NCI-H128 (cell line): ENCODE results near the gene TSSK3.
A peak's percentile ranks its signal among the peaks of the same experiment; 100 is the strongest.

Experiments
- DNase-seq: peaks from one replicate; lab custom pipeline; 2025; ENCODE audit not compliant: unreplicated experiment; lab: John Stamatoyannopoulos, UW

TSSK3 gene

DNA sequence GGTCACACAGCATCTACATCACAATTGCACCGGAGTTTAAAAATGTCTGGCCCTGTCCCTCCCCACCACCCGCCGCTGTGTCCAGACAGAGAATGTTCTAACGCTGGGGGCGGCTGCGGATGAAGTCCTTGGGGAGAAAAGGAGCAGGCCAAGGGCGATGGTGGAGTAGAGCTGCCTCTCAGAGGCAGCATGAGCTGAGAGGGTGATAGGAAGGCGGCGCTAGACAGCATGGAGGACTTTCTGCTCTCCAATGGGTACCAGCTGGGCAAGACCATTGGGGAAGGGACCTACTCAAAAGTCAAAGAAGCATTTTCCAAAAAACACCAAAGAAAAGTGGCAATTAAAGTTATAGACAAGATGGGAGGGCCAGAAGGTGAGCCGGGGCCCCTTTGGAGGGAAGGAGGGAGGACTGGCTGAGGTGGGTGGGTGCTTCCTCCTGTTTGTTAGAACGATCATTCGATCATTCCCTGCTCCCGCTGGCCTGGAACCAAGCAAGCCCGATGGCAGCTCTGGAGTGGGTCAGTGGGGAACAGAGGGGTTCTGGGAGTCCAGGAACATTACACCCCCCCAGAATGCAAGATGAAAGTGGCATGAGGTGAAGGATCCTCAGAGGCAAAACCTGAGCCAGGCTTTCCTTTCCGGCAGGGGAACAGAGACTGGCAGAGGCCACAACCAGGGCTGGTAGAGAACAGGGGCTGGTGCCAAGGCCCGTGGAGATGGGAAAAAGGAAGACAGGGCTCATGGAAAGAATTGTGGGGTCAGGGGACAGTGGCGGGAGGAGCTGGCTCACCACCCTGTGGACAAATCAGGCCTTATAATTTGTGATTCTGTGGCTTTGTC, at the start of gene TSSK3, which contains the start of gene FAM229A:
Gene TSSK3, plus strand, starts transcription at position 66 of the 840 bp plus-strand sequence. Its CDS starts 163 bp downstream, at position 229.
Gene FAM229A, minus strand, starts transcription at position 12 of the 840 bp plus-strand sequence. CDS start 394 bp downstream, outside the sequence.
- DNase-seq: no peak

DNA sequence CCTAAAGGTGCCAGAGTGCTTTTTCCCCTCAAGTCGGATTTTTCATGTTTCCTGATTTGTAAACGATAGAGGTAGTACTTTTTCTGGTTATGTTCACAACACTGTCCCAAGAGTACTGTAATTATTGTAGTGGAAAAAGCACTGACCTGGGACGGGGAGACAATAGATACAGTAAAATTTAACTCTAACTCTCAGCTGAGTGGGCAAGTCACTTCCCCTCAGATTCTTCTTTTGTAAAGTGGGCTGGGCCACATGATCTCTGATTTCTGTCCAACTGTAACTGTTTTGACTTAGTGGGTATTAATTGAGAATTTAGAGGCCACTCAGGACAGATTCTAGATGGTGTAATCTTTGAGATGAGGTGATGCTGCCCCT, 45.4 kb upstream of the TSSK3 start:
- no peak for DNase-seq

GRCh38 chr1:32318127-32318869, 44.0 kb upstream of the TSSK3 start:
- no peak for DNase-seq

GRCh38 chr1:32321712-32322291, 40.5 kb upstream of the TSSK3 start:
- DNase-seq: no peak

GRCh38 chr1:32327204-32327603, 35.1 kb upstream of the TSSK3 start:
- no peak for DNase-seq

DNA sequence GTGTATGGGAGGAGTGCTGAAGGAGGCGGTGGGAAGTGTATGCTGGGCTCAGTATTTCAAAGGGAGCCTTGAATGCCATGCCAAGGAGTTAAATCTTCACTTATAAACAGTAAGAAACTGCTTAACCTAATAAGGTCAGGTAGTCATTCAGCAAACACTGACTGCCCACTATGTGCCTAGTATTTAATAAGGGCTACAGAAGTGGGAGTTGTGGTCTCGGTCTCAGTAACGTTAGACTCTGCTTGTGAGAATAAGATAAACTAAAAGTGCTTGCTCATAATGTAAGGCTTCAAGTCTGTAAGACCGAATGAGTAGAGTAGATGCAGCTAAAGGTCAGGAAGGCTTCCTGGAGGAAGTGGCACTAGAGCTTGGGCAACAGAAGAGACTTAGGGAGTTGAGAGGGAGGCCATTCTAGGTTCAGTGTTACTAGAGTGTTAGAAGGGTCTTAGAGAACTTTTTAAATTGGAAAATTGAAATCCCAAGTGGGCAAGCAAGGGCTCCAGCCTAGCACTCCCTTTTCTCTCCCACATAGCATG, 32.3 kb upstream of the TSSK3 start:
- no peak for DNase-seq

- DNase-seq: no peak
Measured at GRCh38 chr1:32330558-32331151, 31.7 kb upstream of the TSSK3 start.

- DNase-seq: no peak
Measured at GRCh38 chr1:32331549-32331948, 30.8 kb upstream of the TSSK3 start.

DNA sequence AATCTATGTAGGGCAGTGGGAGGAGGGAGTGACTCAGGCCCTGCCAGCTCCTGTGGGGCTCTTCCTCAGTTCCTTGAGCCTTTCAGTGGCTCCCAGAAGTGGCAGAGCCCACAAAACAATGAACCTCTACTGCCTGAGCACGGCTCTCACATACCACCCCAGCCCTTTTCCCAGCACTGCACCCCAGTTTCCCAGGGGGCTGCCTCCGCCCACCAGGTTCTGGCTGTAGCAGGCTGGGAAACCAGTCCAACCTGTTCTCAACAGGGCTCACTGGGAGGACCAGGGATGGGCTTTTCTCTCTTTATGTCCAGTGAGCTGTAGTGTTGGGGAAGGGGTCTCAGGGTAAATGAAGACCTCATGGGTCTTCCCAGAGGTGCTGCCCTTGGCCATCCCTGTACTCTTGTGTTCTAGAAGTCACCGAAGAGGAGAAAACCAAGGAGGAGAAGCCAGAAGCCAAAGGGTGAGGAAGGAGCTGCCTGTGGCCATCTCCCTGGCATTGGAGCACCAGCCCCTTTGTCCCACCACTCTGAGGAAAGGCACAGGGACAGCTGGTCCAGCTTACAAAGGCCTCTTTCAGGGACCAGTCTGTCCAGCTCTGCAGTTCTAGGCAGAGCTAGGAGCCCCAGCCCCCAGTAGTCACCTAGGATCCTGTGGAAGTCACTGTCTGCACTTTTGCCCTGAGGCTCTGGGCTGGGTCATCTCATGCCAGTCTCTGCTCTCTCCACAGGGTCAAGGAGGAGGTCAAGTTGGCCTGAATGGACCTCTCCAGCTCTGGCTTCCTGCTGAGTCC, 29.9 kb upstream of the TSSK3 start:
- DNase-seq: no peak

DNA sequence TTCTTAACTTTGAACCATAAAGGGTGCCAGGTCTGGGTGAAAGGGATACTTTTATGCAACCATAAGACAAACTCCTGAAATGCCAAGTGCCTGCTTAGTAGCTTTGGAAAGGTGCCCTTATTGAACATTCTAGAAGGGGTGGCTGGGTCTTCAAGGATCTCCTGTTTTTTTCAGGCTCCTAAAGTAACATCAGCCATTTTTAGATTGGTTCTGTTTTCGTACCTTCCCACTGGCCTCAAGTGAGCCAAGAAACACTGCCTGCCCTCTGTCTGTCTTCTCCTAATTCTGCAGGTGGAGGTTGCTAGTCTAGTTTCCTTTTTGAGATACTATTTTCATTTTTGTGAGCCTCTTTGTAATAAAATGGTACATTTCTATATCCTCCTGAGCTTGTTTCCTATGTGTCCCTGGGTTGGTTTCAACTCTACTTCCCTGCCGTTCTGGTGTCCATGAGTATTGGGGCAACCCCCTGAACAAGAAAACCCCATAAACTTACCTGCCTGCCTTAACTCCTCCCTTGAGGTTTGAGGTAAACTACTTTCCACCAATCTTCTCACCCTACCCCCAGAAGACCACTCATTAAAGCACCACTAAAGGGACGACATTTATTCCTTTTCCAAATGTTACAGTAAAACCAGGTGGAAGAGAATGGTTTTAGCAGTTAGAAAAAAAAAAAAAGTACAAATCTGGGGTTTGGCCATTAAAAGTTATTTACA, 28.9 kb upstream of the TSSK3 start:
- DNase-seq: no peak

GRCh38 chr1:32334274-32334861, 28.0 kb upstream of the TSSK3 start:
- DNase-seq: no peak

DNA sequence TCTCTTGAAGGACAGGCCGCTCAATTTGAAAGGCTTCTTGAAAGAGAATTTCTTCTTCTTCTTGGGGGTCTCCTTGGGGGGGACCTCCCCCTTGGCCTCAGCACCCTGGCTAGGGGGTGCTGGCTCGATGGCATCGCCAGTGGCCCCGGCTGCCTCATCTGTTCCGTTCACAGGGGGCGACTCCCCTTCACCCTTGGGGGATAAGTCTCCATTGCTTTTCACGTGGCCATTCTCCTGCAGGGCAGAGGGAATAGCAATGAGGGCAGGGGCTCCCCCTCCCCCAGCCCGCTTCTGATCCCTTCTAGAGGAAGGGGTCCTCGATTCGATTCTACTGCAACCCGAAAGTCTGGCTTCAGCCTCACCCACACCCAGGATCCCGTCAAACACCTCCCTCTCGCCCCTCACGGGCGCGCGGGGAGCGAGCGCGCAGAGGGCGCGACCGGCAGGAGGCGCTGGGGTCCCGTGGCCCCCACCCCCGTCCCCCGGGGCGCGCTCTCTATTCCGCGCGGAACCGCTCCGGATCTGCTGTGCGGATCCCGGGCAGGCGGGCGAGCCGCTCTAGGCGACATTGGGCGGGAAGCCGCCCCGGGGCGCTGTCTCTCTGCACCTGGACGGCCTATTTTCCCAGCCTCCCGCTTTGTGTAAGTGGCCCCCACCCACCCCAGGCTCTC, 27.3 kb upstream of the TSSK3 start:
- no peak for DNase-seq

DNA sequence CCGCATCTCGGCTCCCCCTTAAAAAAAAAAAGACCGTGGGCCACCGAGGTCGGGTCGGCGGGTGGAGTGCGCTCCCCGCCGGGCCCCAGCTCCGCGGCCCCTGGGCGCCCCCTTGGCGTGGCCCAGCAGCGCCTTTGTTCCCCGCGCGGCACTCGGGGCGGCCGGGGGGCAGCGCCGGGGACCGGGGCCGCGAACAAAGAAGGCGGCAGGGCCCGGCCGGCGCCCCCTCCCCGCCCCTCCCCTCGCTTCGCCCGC, 26.9 kb upstream of the TSSK3 start:
- DNase-seq: no peak

- DNase-seq: peak; percentile 78
Measured at GRCh38 chr1:32335790-32336590, 26.3 kb upstream of the TSSK3 start, which contains the start of gene MARCKSL1. Gene MARCKSL1, minus strand, starts transcription at chr1:32336233. Its CDS starts 200 bp downstream, at chr1:32336033.

DNA sequence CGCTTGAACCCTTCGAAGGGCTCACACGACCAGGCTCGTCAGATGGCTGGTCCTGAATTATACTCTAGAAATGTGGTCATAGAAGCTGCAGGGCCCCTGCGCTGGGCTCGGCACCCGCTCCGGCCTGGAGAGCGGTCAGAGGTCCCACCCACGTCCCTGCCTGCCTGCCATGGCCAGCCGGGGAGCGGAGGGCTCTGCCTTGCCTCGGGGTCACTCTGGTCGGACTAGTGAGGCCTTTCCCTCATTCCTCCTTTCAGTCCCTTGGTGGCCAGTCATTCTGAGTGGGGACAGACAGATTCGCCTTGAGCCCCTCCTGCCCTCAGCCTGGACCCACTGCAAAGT, 25.8 kb upstream of the TSSK3 start:
- no peak for DNase-seq

DNA sequence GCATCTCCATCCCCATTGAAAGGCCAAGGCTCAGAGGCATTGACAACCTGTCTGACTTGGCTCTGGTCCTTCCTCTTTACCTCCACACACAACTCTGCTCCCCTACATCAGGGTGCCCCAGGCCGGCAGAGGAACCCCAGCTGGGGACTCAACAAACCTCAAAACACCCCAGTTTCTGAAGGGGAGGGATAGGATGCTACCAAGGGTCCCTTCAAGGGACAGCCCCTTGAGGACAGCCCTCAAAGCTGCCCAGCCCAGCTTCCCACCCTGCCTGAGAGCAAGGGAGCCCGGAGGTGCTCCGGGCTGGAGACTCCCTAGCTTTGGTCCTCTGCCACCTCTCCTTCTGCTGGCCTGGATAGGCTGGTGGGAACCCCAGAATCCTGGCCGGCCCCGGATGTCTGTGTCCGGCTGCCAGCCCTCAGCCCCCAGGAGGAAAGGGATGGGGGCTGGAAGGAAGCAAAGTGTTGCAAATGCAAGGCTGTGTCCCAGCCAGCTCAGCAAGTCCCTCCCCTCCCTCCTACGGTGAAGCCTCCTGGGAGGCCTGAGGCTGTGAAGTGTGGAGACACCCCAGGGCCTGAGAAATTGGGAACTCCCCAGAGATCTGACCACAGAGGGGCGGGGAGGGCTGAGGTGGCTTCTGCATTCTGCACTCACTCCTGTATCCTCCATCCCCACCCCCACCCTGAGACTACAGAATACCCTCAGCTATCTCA, 25.2 kb upstream of the TSSK3 start:
- no peak for DNase-seq

GRCh38 chr1:32337855-32338636, 24.3 kb upstream of the TSSK3 start:
- DNase-seq: no peak
